ENCODE measurements around the gene PRDM5.

The PRDM5 gene

GRCh38 chr4:120867506-120867905 lies 55.0 kb downstream of the PRDM5 start:
- FAIRE-seq: no peak
- no peak for DNase-seq (ENCODE audit: insufficient read length, low spot score)
- TF ChIP-seq POU2F2 (IDR thresholded peaks at IDR 0.05; ENCODE audit: low read depth, low read length) (no peak), POLR2AphosphoS5 (IDR thresholded peaks at IDR 0.05; ENCODE audit: low read depth, low read length) (no peak), POLR2A (IDR thresholded peaks at IDR 0.05; ENCODE audit: low read depth, low read length) (no peak), PAX5 (IDR thresholded peaks at IDR 0.05; ENCODE audit: insufficient read depth, low read length, severe bottlenecking) (no peak), SPI1 (IDR thresholded peaks at IDR 0.05; ENCODE audit: low read depth, low read length) (no peak), TAF1 (IDR thresholded peaks at IDR 0.05; ENCODE audit: low read depth, low read length) (no peak)

DNA sequence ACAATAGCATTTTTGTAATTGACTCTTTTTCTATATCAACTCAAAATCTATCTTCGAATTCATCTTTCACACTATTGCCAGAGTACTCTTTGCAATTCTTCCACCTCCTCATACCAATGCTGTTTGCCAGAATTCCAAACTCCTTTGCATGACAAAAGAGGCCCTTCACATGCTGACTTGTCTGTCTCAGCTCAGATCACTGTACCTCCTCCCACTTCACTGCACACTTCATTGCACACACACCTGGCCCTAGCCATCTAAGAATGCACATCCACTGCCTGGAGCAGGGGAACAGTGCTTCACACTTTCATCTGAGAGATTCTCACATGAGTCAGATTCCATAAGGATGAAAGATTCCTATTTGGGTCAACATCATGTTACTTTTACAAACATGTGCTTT lies 56.5 kb downstream of the PRDM5 start:
- FAIRE-seq (peak; percentile 67), DNase-seq (ENCODE audit: insufficient read length, low spot score) (no peak)
- no peak for TF ChIP-seq SPI1 (IDR thresholded peaks at IDR 0.05; ENCODE audit: low read depth, low read length)
- TF ChIP-seq POU2F2 (IDR thresholded peaks at IDR 0.05; ENCODE audit: low read depth, low read length): no peak
- no peak for TF ChIP-seq POLR2A (IDR thresholded peaks at IDR 0.05; ENCODE audit: low read depth, low read length)
- no peak for TF ChIP-seq PAX5 (IDR thresholded peaks at IDR 0.05; ENCODE audit: insufficient read depth, low read length, severe bottlenecking)
- TF ChIP-seq POLR2AphosphoS5 (IDR thresholded peaks at IDR 0.05; ENCODE audit: low read depth, low read length): no peak
- TF ChIP-seq TAF1 (IDR thresholded peaks at IDR 0.05; ENCODE audit: low read depth, low read length): no peak

DNA sequence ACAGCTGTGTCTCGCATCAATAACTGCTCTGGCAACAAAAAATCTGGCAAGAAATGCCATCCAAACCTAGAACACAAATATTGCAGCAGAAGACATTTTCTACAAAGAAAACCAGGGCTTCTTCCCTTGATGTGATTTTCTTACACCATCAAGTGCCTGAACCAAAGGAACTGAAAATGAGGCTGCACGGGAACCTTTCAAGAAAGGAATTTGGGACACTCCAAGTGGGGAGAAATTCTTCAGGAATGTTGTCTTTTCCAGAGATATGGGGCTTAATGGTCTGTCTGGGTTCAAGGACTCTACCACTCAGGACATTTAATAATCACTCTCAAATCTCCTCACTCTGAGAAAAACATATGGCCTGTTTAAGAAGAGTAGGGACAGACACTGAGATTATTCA lies 57.6 kb downstream of the PRDM5 start:
- TF ChIP-seq POLR2A (IDR thresholded peaks at IDR 0.05; ENCODE audit: low read depth, low read length): no peak
- no peak for TF ChIP-seq TAF1 (IDR thresholded peaks at IDR 0.05; ENCODE audit: low read depth, low read length)
- no peak for TF ChIP-seq PAX5 (IDR thresholded peaks at IDR 0.05; ENCODE audit: insufficient read depth, low read length, severe bottlenecking)
- no peak for TF ChIP-seq SPI1 (IDR thresholded peaks at IDR 0.05; ENCODE audit: low read depth, low read length)
- no peak for DNase-seq (ENCODE audit: insufficient read length, low spot score)
- no peak for FAIRE-seq

- DNase-seq (ENCODE audit: insufficient read length, low spot score) (no peak), FAIRE-seq (no peak)
- TF ChIP-seq TAF1 (IDR thresholded peaks at IDR 0.05; ENCODE audit: low read depth, low read length): no peak
- TF ChIP-seq POU2F2 (IDR thresholded peaks at IDR 0.05; ENCODE audit: low read depth, low read length): no peak
- no peak for TF ChIP-seq PAX5 (IDR thresholded peaks at IDR 0.05; ENCODE audit: insufficient read depth, low read length, severe bottlenecking)
- TF ChIP-seq SPI1 (IDR thresholded peaks at IDR 0.05; ENCODE audit: low read depth, low read length): no peak
- TF ChIP-seq POLR2A (IDR thresholded peaks at IDR 0.05; ENCODE audit: low read depth, low read length): no peak
- no peak for TF ChIP-seq POLR2AphosphoS5 (IDR thresholded peaks at IDR 0.05; ENCODE audit: low read depth, low read length)
These were observed 60.1 kb downstream of the PRDM5 start for GRCh38 chr4:120862432-120862831.

DNA sequence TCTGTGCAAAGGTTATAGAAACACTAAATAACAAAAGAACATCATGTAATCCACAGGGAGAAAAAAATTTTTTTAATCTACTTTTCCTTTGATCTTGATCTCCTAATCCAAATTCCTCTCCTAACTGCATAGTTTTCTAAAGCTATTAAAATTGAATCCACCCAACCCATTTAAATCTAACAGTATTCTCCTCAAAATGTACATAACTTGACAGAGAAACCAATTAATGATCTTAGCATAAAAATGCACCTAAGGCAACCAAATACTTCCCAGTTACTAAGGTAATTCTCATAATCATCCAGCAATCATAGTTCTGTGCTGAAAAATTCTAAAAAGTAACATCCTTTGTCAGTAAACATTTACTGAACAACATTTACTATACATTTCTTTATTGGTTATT lies 60.7 kb downstream of the PRDM5 start:
- FAIRE-seq (no peak), DNase-seq (ENCODE audit: insufficient read length, low spot score) (no peak)
- no peak for TF ChIP-seq TAF1 (IDR thresholded peaks at IDR 0.05; ENCODE audit: low read depth, low read length)
- no peak for TF ChIP-seq SPI1 (IDR thresholded peaks at IDR 0.05; ENCODE audit: low read depth, low read length)
- TF ChIP-seq POLR2A (IDR thresholded peaks at IDR 0.05; ENCODE audit: low read depth, low read length): no peak
- TF ChIP-seq PAX5 (IDR thresholded peaks at IDR 0.05; ENCODE audit: insufficient read depth, low read length, severe bottlenecking): no peak
- no peak for TF ChIP-seq POU2F2 (IDR thresholded peaks at IDR 0.05; ENCODE audit: low read depth, low read length)
- TF ChIP-seq POLR2AphosphoS5 (IDR thresholded peaks at IDR 0.05; ENCODE audit: low read depth, low read length): no peak

- DNase-seq (ENCODE audit: insufficient read length, low spot score): no peak
- FAIRE-seq: no peak
- TF ChIP-seq TAF1 (IDR thresholded peaks at IDR 0.05; ENCODE audit: low read depth, low read length): no peak
- no peak for TF ChIP-seq PAX5 (IDR thresholded peaks at IDR 0.05; ENCODE audit: insufficient read depth, low read length, severe bottlenecking)
- TF ChIP-seq POLR2A (IDR thresholded peaks at IDR 0.05; ENCODE audit: low read depth, low read length): no peak
- TF ChIP-seq POLR2AphosphoS5 (IDR thresholded peaks at IDR 0.05; ENCODE audit: low read depth, low read length): no peak
- TF ChIP-seq POU2F2 (IDR thresholded peaks at IDR 0.05; ENCODE audit: low read depth, low read length): no peak
- TF ChIP-seq SPI1 (IDR thresholded peaks at IDR 0.05; ENCODE audit: low read depth, low read length): no peak
These were observed 63.8 kb downstream of the PRDM5 start for GRCh38 chr4:120858776-120859175.

DNA sequence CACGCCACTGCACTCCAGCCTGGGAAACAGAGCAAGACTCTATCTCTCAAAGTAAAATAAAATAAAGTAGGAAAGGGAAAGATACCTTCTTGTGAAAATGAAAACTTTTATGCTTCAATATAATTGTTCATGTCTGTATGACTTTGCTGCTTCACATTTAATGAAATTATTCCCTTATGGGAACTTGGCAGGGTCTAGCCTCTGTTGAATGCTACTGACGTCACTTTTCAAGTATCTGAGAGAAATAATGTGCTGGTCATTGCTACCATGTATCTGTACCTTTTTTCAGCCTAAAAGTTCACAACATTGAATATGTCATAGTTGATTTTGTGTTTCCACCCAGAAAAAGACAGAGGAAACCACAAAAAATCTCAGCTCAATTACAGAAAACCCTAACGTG lies 65.2 kb downstream of the PRDM5 start:
- TF ChIP-seq PAX5 (IDR thresholded peaks at IDR 0.05; ENCODE audit: insufficient read depth, low read length, severe bottlenecking) (no peak), POLR2AphosphoS5 (IDR thresholded peaks at IDR 0.05; ENCODE audit: low read depth, low read length) (no peak), SPI1 (IDR thresholded peaks at IDR 0.05; ENCODE audit: low read depth, low read length) (no peak), POLR2A (IDR thresholded peaks at IDR 0.05; ENCODE audit: low read depth, low read length) (no peak), POU2F2 (IDR thresholded peaks at IDR 0.05; ENCODE audit: low read depth, low read length) (no peak), TAF1 (IDR thresholded peaks at IDR 0.05; ENCODE audit: low read depth, low read length) (no peak)
- DNase-seq (ENCODE audit: insufficient read length, low spot score) (no peak), FAIRE-seq (no peak)

DNA sequence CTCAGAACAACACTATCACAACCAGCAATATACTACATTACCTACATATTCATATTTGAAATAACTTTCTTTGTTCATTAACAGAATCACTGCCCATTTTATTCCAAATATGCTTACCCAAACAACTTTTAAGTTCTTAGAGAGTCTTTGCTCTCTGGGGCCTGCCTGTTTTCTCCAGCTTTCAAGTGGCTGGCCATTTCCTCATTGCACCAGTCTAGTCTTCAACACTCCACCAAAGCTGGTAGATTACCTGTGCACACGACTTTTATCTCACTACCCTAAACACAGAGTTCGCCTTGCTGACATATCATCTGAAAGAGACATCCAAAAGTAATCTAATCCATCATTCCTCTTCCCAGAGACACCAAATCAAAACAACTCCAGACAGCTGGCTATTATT lies 66.2 kb downstream of the PRDM5 start:
- TF ChIP-seq SPI1 (IDR thresholded peaks at IDR 0.05; ENCODE audit: low read depth, low read length) (no peak), PAX5 (IDR thresholded peaks at IDR 0.05; ENCODE audit: insufficient read depth, low read length, severe bottlenecking) (no peak), POLR2A (IDR thresholded peaks at IDR 0.05; ENCODE audit: low read depth, low read length) (no peak), POU2F2 (IDR thresholded peaks at IDR 0.05; ENCODE audit: low read depth, low read length) (no peak), POLR2AphosphoS5 (IDR thresholded peaks at IDR 0.05; ENCODE audit: low read depth, low read length) (no peak)
- FAIRE-seq: no peak
- DNase-seq (ENCODE audit: insufficient read length, low spot score): no peak

DNA sequence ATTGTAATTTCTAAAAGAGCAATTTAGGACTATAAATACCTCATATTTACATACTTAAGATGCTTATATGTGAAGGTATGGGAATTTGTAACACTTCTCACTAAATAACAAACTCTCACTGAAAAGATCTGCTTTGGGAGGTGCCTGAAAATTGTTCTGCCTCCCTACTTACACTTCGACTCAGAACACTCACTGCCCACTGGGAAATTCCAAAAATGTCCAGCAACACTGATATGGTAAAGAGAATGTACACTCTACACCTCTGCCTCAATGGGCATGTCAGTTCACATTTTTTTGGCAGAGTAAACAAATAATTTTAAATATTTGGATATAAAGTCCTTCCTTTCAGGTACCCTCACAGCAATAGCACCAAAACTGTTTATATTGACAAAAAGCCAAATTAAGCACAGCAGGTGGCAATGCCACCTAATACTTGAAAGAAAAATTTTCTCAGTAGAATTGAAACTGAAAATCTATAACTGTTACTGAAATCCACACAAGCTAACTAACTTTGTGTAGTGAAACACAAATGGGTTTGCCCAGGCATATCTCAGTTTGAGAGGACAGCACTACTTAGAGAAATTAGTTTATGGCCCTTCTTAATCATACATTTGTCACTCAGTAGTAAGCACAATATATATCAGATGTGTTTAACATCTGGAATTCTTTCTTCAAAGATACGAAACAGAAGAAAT lies 67.1 kb downstream of the PRDM5 start:
- FAIRE-seq (peak; percentile 26), DNase-seq (ENCODE audit: insufficient read length, low spot score) (no peak)
- TF ChIP-seq POLR2AphosphoS5 (IDR thresholded peaks at IDR 0.05; ENCODE audit: low read depth, low read length) (no peak), TAF1 (IDR thresholded peaks at IDR 0.05; ENCODE audit: low read depth, low read length) (no peak), POU2F2 (IDR thresholded peaks at IDR 0.05; ENCODE audit: low read depth, low read length) (no peak), SPI1 (IDR thresholded peaks at IDR 0.05; ENCODE audit: low read depth, low read length) (no peak), PAX5 (IDR thresholded peaks at IDR 0.05; ENCODE audit: insufficient read depth, low read length, severe bottlenecking) (no peak), POLR2A (IDR thresholded peaks at IDR 0.05; ENCODE audit: low read depth, low read length) (no peak)

Measured in GM12891 (cell line).